ENCODE results near the gene OGDH. TPM values are rescaled to one million over a fixed set of nuclear protein-coding genes. Genes with fewer than 3 reads are reported as not detected.

The OGDH gene
- total and polyA plus RNA-seq, 2 experiments from 2014 or later: 13.5 to 76.9 TPM

- Histone ChIP-seq H4K20me1 (replicated peaks; ENCODE audit: insufficient read depth) (no peaks in the 10 kb centered on the region), H3F3A (replicated peaks; ENCODE audit: low read depth) (no peaks in the 10 kb centered on the region), H3K27ac (ENCODE audit: low read depth) (no peak overlapping the region), H3K27me3 (ENCODE audit: insufficient read depth) (no peaks in the 10 kb centered on the region), H3K4me3 (no peak overlapping the region), H3K36me3 (ENCODE audit: insufficient read depth) (no peaks in the 10 kb centered on the region), H2AFZ (no peak overlapping the region), H3K4me2 (no peak overlapping the region), H3K9me2 (ENCODE audit: insufficient read depth) (no peaks in the 10 kb centered on the region), H3K4me1 (ENCODE audit: insufficient read depth) (no peaks in the 10 kb centered on the region), H3K79me2 (replicated peaks; ENCODE audit: insufficient read depth) (no peaks in the 10 kb centered on the region)
- no peak overlapping the region for H3K4me3 Mint-ChIP-seq
- peaks cover 2% of the 10 kb centered on the region; the same call in 2 of the 3 replicates for H3K36me3 Mint-ChIP-seq (ENCODE audit: low read depth)
- no peak for DNase-seq (ENCODE audit: low spot score)
- no peak overlapping the region for H3K27ac Mint-ChIP-seq
- no peaks in the 10 kb centered on the region for H3K4me1 Mint-ChIP-seq
- ATAC-seq: no peak
- peaks cover 19% of the 10 kb centered on the region; the same call in 2 of the 3 replicates for H3K9me3 Mint-ChIP-seq
- no peak for TF ChIP-seq NANOG (IDR thresholded peaks at IDR 0.05; ENCODE audit: borderline replicate concordance)
- TF ChIP-seq CTCF (conservative IDR thresholded peaks at IDR 0.05; ENCODE audit: low read depth in 2 of 2): no peak
- no peak for TF ChIP-seq ETS1 (IDR thresholded peaks at IDR 0.05)
- TF ChIP-seq EZH2phosphoT487 (IDR thresholded peaks at IDR 0.05; ENCODE audit: unreplicated experiment): no peak
- no peak for TF ChIP-seq CREB1 (CRISPR knock-in tag; IDR thresholded peaks at IDR 0.05; ENCODE audit: low read depth)
- TF ChIP-seq ZNF331 (CRISPR knock-in tag; IDR thresholded peaks at IDR 0.05; ENCODE audit: low read depth): no peak
- no peak for TF ChIP-seq EZH2 (IDR thresholded peaks at IDR 0.05; ENCODE audit: low read depth, unreplicated experiment)
- TF ChIP-seq ZNF114 (CRISPR knock-in tag; IDR thresholded peaks at IDR 0.05): no peak
- TF ChIP-seq REST (IDR thresholded peaks at IDR 0.05; ENCODE audit: unreplicated experiment): no peak
- no peak for TF ChIP-seq STAT1 (IDR thresholded peaks at IDR 0.05; ENCODE audit: unreplicated experiment)
- TF ChIP-seq ZNF462 (CRISPR knock-in tag; IDR thresholded peaks at IDR 0.05): no peak
- TF ChIP-seq JUNB (IDR thresholded peaks at IDR 0.05; ENCODE audit: unreplicated experiment): no peak
- no peak for TF ChIP-seq POLR2AphosphoS5 (IDR thresholded peaks at IDR 0.05; ENCODE audit: low read depth)
- H3K27me3 Mint-ChIP-seq (ENCODE audit: insufficient read depth, low read depth, poor library complexity): peaks cover 6% of the 10 kb centered on the region
These were observed 113.9 kb downstream of the OGDH start for GRCh38 chr7:44720301-44720700.

All from GM23338 (cell line).